Naive thymus-derived CD8-positive, alpha-beta T cell (primary cell): ENCODE data around the gene ANKRD53. TPM values are rescaled to one million over a fixed set of nuclear protein-coding genes. Genes with fewer than 3 reads are reported as not detected.

ENCODE experiments used
- ATAC-seq, 2 donors: fragments of 150-1000 bp; cut with Tn5 transposase in 1 of 2; sonication (Bioruptor Pico), chemical (Tn5 transposase) in 1 of 2; 1 replicate in 1 of 2; 2 replicates in 1 of 2; pipeline ENCODE4 v1.10.0; 2021; ENCODE audit warnings: mild to moderate bottlenecking in 2 of 2, moderate library complexity in 2 of 2
- POLR2A ChIA-PET: fragments of 350-600 bp; sonication (Branson Sonifier 250); formaldehyde crosslinking; loops from one replicate; lab custom pipeline; 2021; ENCODE audit warnings: antibody characterized with exemption; lab: Charles Lee
- DNase-seq, 10 donors: peaks; one replicate each; pipeline versions ENCODE4 v3.0.0 to v3.0.0-alpha.2; 2020 to 2022
- H3K27ac Mint-ChIP-seq, 10 donors: one replicate each; pipeline ENCODE4 v1.8.0; 2020 to 2022; ENCODE audit warnings: mild to moderate bottlenecking in 10 of 10, mixed read lengths in 10 of 10, moderate library complexity in 4 of 10, inconsistent platforms in 1 of 10
- H3K27me3 Mint-ChIP-seq, 5 donors: one replicate each; pipeline ENCODE4 v1.8.0; 2021 to 2022; ENCODE audit warnings: mixed read lengths in 5 of 5
- H3K36me3 Mint-ChIP-seq, 3 donors: one replicate each; pipeline ENCODE4 v1.8.0; 2020 to 2022; ENCODE audit warnings: mixed read lengths in 3 of 3, mild to moderate bottlenecking in 2 of 3, inconsistent platforms in 1 of 3
- H3K4me1 Mint-ChIP-seq, 4 donors: one replicate each; pipeline ENCODE4 v1.8.0; 2021 to 2022; ENCODE audit warnings: mixed read lengths in 4 of 4
- H3K4me3 Mint-ChIP-seq, 10 donors: one replicate each; pipeline ENCODE4 v1.8.0; 2020 to 2022; ENCODE audit warnings: mild to moderate bottlenecking in 10 of 10, mixed read lengths in 10 of 10, moderate library complexity in 6 of 10, inconsistent platforms in 1 of 10
- H3K9me3 Mint-ChIP-seq, 9 donors: one replicate each; pipeline ENCODE4 v1.8.0; 2020 to 2022; ENCODE audit warnings: mixed read lengths in 9 of 9, mild to moderate bottlenecking in 3 of 9, inconsistent platforms in 1 of 9, moderate library complexity in 1 of 9
- polyA plus RNA-seq, 3 donors: library from polyadenylated mRNA; unstranded; fragments of 300-500 nt; fragmentation: Illumina TruSeq; gene quantifications; one replicate each; pipeline ENCODE4 v1.2.3, GENCODE V29; 2021
- total RNA-seq, 8 experiments: library from RNA in 2 of 8; stranded (reverse) in 2 of 8; gene quantifications; one replicate each; pipeline ENCODE4 v1.2.3 and lab custom pipeline; 2021 to 2026

The ANKRD53 gene
- total and polyA plus RNA-seq, 5 experiments from 2014 or later, result 1.3 to 1.6 TPM; not detected in 3

- no peak overlapping the region for H3K27ac Mint-ChIP-seq
- H3K4me3 Mint-ChIP-seq, result no peak overlapping the region
- H3K4me1 Mint-ChIP-seq, result peaks cover 0 to 4% (median 0%) of the 10 kb centered on the region in 4 donors
- H3K27me3 Mint-ChIP-seq, result peaks cover 3 to 35% (median 19%) of the 10 kb centered on the region in 5 donors
- ATAC-seq, result no peak
- peak in 1 of 10 donors; percentile 13 for DNase-seq
- H3K36me3 Mint-ChIP-seq, result no peaks in the 10 kb centered on the region
- H3K9me3 Mint-ChIP-seq, result no peaks in the 10 kb centered on the region
- POLR2A ChIA-PET, result no interaction called here
These were observed 40.4 kb upstream of the ANKRD53 start for GRCh38 chr2:70937866-70938585.

GRCh38 chr2:70938586-70938950 lies 39.9 kb upstream of the ANKRD53 start:
- Mint-ChIP-seq H3K27me3 (peaks cover 3 to 37% (median 19%) of the 10 kb centered on the region in 5 donors), H3K9me3 (no peaks in the 10 kb centered on the region), H3K4me1 (peaks cover 0 to 2% (median 0%) of the 10 kb centered on the region in 4 donors), H3K4me3 (no peak overlapping the region), H3K36me3 (no peaks in the 10 kb centered on the region), H3K27ac (no peak overlapping the region)
- POLR2A ChIA-PET, result no interaction called here
- ATAC-seq (no peak), DNase-seq (no peak)

- Mint-ChIP-seq H3K36me3 (no peaks in the 10 kb centered on the region), H3K27ac (no peak overlapping the region), H3K4me1 (peaks cover 0 to 2% (median 0%) of the 10 kb centered on the region in 4 donors), H3K4me3 (no peak overlapping the region), H3K27me3 (peaks cover 3 to 44% (median 22%) of the 10 kb centered on the region in 5 donors), H3K9me3 (no peaks in the 10 kb centered on the region)
- DNase-seq (peak in 1 of 10 donors; percentile 6), ATAC-seq (no peak)
- POLR2A ChIA-PET, result no interaction called here
These were observed 39.2 kb upstream of the ANKRD53 start for GRCh38 chr2:70939001-70939838.

GRCh38 chr2:70939839-70940580 lies 38.4 kb upstream of the ANKRD53 start:
- no peak for DNase-seq
- ATAC-seq, result no peak
- POLR2A ChIA-PET, result no interaction called here

GRCh38 chr2:70941186-70941585 lies 37.2 kb upstream of the ANKRD53 start:
- Mint-ChIP-seq H3K27me3 (peaks cover 2 to 50% (median 16%) of the 10 kb centered on the region in 5 donors), H3K36me3 (no peaks in the 10 kb centered on the region), H3K9me3 (no peaks in the 10 kb centered on the region), H3K27ac (no peak overlapping the region), H3K4me1 (peaks cover 0 to 2% (median 0%) of the 10 kb centered on the region in 4 donors), H3K4me3 (no peak overlapping the region)
- no peak for DNase-seq
- POLR2A ChIA-PET, result no interaction called here
- no peak for ATAC-seq

More at GRCh38 chr2:70939839-70940580, 38.4 kb upstream of the ANKRD53 start:
- Mint-ChIP-seq H3K4me1 (peaks cover 0 to 2% (median 0%) of the 10 kb centered on the region in 4 donors), H3K4me3 (no peak overlapping the region), H3K27ac (no peak overlapping the region), H3K9me3 (no peaks in the 10 kb centered on the region), H3K36me3 (no peaks in the 10 kb centered on the region), H3K27me3 (peaks cover 3 to 49% (median 21%) of the 10 kb centered on the region in 5 donors)

- H3K27ac Mint-ChIP-seq, result no peak overlapping the region
- POLR2A ChIA-PET, result no interaction called here
These were observed 36.7 kb upstream of the ANKRD53 start for GRCh38 chr2:70941701-70942100.

GRCh38 chr2:70942396-70943204 lies 35.8 kb upstream of the ANKRD53 start:
- DNase-seq (no peak), ATAC-seq (no peak)
- peak overlapping the region in 1 of 10 donors; percentile 33 for H3K27ac Mint-ChIP-seq
- no peaks in the 10 kb centered on the region for H3K9me3 Mint-ChIP-seq
- POLR2A ChIA-PET, result no interaction called here
- H3K36me3 Mint-ChIP-seq, result no peaks in the 10 kb centered on the region
- no peak overlapping the region for H3K4me3 Mint-ChIP-seq
- H3K4me1 Mint-ChIP-seq, result peaks cover 5 to 10% (median 8%) of the 10 kb centered on the region in 4 donors
- peaks cover 5 to 60% (median 16%) of the 10 kb centered on the region in 5 donors for H3K27me3 Mint-ChIP-seq

More at GRCh38 chr2:70941701-70942100, 36.7 kb upstream of the ANKRD53 start:
- ATAC-seq (no peak), DNase-seq (no peak)
- peaks cover 3 to 55% (median 16%) of the 10 kb centered on the region in 5 donors for H3K27me3 Mint-ChIP-seq
- peaks cover 0 to 4% (median 2%) of the 10 kb centered on the region in 4 donors for H3K4me1 Mint-ChIP-seq
- H3K36me3 Mint-ChIP-seq, result no peaks in the 10 kb centered on the region
- no peaks in the 10 kb centered on the region for H3K9me3 Mint-ChIP-seq
- H3K4me3 Mint-ChIP-seq, result no peak overlapping the region

GRCh38 chr2:70943205-70943871 lies 35.1 kb upstream of the ANKRD53 start:
- ATAC-seq (no peak), DNase-seq (no peak)
- H3K27ac Mint-ChIP-seq, result no peak overlapping the region

GRCh38 chr2:70944111-70944690 lies 34.2 kb upstream of the ANKRD53 start:
- peaks cover 11 to 20% (median 17%) of the 10 kb centered on the region in 4 donors for H3K4me1 Mint-ChIP-seq
- no peak for ATAC-seq
- H3K27me3 Mint-ChIP-seq, result peaks cover 11 to 57% (median 20%) of the 10 kb centered on the region in 5 donors
- H3K4me3 Mint-ChIP-seq, result no peak overlapping the region
- POLR2A ChIA-PET, result interaction anchor here (0.5 kb wide), 1 partner anchor 1102 kb away, joined by 3 read pairs; no protein-coding TSS in a partner anchor
- no peaks in the 10 kb centered on the region for H3K36me3 Mint-ChIP-seq
- no peak for DNase-seq
- no peak overlapping the region for H3K27ac Mint-ChIP-seq
- no peaks in the 10 kb centered on the region for H3K9me3 Mint-ChIP-seq

More at GRCh38 chr2:70943205-70943871, 35.1 kb upstream of the ANKRD53 start:
- Mint-ChIP-seq H3K4me3 (no peak overlapping the region), H3K27me3 (peaks cover 10 to 60% (median 23%) of the 10 kb centered on the region in 5 donors), H3K9me3 (no peaks in the 10 kb centered on the region), H3K36me3 (no peaks in the 10 kb centered on the region), H3K4me1 (peaks cover 10 to 17% (median 15%) of the 10 kb centered on the region in 4 donors)
- POLR2A ChIA-PET, result no interaction called here

- H3K27me3 Mint-ChIP-seq, result peaks cover 8 to 48% (median 13%) of the 10 kb centered on the region in 5 donors
- POLR2A ChIA-PET, result no interaction called here
- ATAC-seq (peak; percentile 24 to 36), DNase-seq (peak; percentile 25 to 70 (median 50))
- peak overlapping the region in 2 of 10 donors; percentile 9 to 18 for H3K27ac Mint-ChIP-seq
- no peaks in the 10 kb centered on the region for H3K9me3 Mint-ChIP-seq
- H3K4me1 Mint-ChIP-seq, result peaks cover 9 to 20% (median 17%) of the 10 kb centered on the region in 4 donors
- no peaks in the 10 kb centered on the region for H3K36me3 Mint-ChIP-seq
- H3K4me3 Mint-ChIP-seq, result peak overlapping the region in 1 of 10 donors; percentile 30
These were observed 31.5 kb upstream of the ANKRD53 start for GRCh38 chr2:70946832-70947442.
